Natural killer cell (primary cell): Measurements from ENCODE around the gene ODC1. TPM values are rescaled to one million over a fixed set of nuclear protein-coding genes. Genes with fewer than 3 reads are reported as not detected.

Source experiments
- ATAC-seq, 3 donors: fragments of 150-1000 bp in 2 of 3; fragments of 200-7000 bp in 1 of 3; cut with Tn5 transposase; 1 replicate in 1 of 3; 2 replicates in 2 of 3; pipeline ENCODE4 v1.10.0; 2021; ENCODE audit warnings: mild to moderate bottlenecking in 2 of 3, moderate library complexity in 2 of 3
- DNase-seq, 2 donors: peaks; one replicate each; pipeline versions ENCODE4 v3.0.0 to v3.0.0-alpha.2; 2013 to 2021; ENCODE audit warnings: mixed read lengths in 1 of 2
- H3K27ac ChIP-seq: one replicate; pipeline ENCODE4 v1.5.1; 2013; ENCODE audit warnings: mild to moderate bottlenecking, low read length
- H3K27me3 ChIP-seq: one replicate; pipeline ENCODE4 v1.6.1; 2013; ENCODE audit warnings: low read length; ENCODE audit not compliant: control insufficient read depth, insufficient read depth
- H3K36me3 ChIP-seq: one replicate; pipeline ENCODE4 v1.6.1; 2013; ENCODE audit warnings: low read length; ENCODE audit not compliant: control insufficient read depth, insufficient read depth
- H3K4me1 ChIP-seq: one replicate; pipeline ENCODE4 v1.6.1; 2013; ENCODE audit warnings: low read length; ENCODE audit not compliant: control insufficient read depth, insufficient read depth
- H3K4me3 ChIP-seq: one replicate; pipeline ENCODE4 v1.5.1; 2013; ENCODE audit warnings: low read length
- H3K9me3 ChIP-seq: one replicate; pipeline ENCODE4 v1.6.1; 2013; ENCODE audit warnings: low read length; ENCODE audit not compliant: control insufficient read depth, insufficient read depth
- H3K27ac Mint-ChIP-seq, 2 donors: one replicate each; pipeline ENCODE4 v1.8.0; 2022; ENCODE audit warnings: mild to moderate bottlenecking in 2 of 2, mixed read lengths in 2 of 2, moderate library complexity in 1 of 2
- H3K27me3 Mint-ChIP-seq, 2 donors: one replicate each; pipeline ENCODE4 v1.8.0; 2022; ENCODE audit warnings: low read depth in 2 of 2, mixed read lengths in 2 of 2
- H3K36me3 Mint-ChIP-seq: one replicate; pipeline ENCODE4 v1.8.0; 2022; ENCODE audit warnings: mixed read lengths
- H3K4me1 Mint-ChIP-seq, 2 donors: one replicate each; pipeline ENCODE4 v1.8.0; 2022; ENCODE audit warnings: mixed read lengths in 2 of 2
- H3K4me3 Mint-ChIP-seq: one replicate; pipeline ENCODE4 v1.8.0; 2022; ENCODE audit warnings: mild to moderate bottlenecking, moderate library complexity, mixed read lengths
- H3K9me3 Mint-ChIP-seq, 2 donors: one replicate each; pipeline ENCODE4 v1.8.0; 2022; ENCODE audit warnings: mixed read lengths in 2 of 2
- WGBS: methylation state at CpG from one replicate; pipeline ENCODE4 v1.1.7; 2013; ENCODE audit warnings: missing lambda C conversion rate; ENCODE audit not compliant: insufficient coverage; 5-methylcytosine and 5-hydroxymethylcytosine counted together
- intact Hi-C: fragments of 100-400 bp; cut with micrococcal nuclease; formaldehyde crosslinking; loops from one replicate; pipeline ENCODE4 v1.14.2; 2022
- total RNA-seq, 4 donors: library from RNA; stranded (reverse); fragments of 120-200 nt in 1 of 4; gene quantifications; one replicate each; pipeline versions ENCODE4 v1.2.3 to v1.2.4, GENCODE V29; 2013 to 2022
- TF ChIP-seq, protein P1 (sequence below): fragments of 200-600 bp; IDR thresholded peaks from one replicate; pipeline ENCODE4 v1.8.0; 2022; ENCODE audit warnings: antibody characterized with exemption

ODC1 gene
- total RNA-seq, 3 donors from 2014 or later (not counting 1 experiment from before 2014, with no cell fraction given) = 38.7 to 85.4 (median 43.8) TPM

DNA sequence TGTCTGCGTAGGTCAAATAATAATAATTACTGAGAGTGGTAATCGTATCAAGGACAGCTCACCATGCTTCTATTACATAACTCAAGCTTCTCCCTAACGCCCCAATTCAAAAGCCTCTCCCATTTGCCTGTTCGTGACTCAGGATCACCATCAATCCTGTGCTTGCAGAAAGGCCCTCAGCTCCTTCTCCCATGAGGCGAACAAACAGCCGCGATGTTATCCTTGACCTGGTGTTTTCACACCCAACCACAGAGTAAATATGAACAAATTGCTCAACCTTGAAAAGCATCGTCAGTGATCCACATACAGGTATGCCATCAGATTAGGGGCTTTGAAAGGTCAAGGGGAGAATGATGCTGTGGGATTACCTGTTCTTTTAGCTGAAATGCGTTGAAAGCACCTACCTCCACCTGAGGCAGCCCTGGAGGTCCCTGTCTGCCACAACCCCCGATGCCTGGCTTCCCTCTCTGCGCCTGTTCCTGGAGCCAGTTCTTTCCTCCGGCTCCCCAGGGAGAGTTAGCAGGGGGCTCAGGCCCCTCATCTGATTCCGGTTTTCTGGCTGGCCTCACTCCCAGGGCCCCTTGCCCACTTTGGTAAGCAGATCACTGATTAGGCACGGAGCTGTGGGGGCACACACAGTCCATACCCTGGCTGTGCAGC lies 39.1 kb upstream of the ODC1 start:
- H3K4me3 Mint-ChIP-seq = peak overlapping the region; percentile 31
- H3K27ac ChIP-seq = peak overlapping the region; percentile 30

DNA sequence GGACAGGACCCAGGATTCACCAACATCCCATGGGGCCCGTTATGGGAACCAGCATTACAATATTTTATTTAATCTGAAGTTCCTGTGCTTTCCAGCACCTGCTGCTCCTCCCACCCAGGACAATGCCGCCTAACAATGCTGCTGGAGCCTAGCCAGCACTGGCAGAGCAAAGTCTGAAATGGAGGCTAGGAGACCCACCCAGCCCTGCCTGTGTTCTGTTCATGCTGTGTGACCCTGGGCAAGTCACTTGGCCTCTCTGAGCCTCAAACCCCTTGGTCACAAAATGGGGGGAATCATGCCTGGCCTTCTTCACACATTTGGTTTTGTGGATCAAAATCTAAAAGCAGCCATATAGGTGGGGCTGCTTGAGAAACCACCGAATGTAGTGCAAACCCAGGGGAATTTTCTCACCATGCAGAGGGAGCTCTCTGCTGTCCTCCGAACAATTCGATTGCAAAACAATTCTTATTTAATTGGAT lies 38.5 kb upstream of the ODC1 start:
- Histone ChIP-seq H3K36me3 (no peaks in the 10 kb centered on the region), H3K27ac (no peak overlapping the region), H3K9me3 (peaks cover 11% of the 10 kb centered on the region), H3K27me3 (no peaks in the 10 kb centered on the region), H3K4me1 (peaks cover 5% of the 10 kb centered on the region), H3K4me3 (no peak overlapping the region)
- WGBS = 77% methylated on average over 5 of the region's 5 CpGs
- Mint-ChIP-seq H3K4me1 (peaks cover 21 to 26% of the 10 kb centered on the region in 2 donors), H3K27me3 (no peaks in the 10 kb centered on the region), H3K9me3 (peaks cover 0 to 2% of the 10 kb centered on the region in 2 donors), H3K36me3 (no peaks in the 10 kb centered on the region), H3K4me3 (no peak overlapping the region), H3K27ac (peak overlapping the region; percentile 0 to 67)
- ATAC-seq (peak in 2 of 3 donors; percentile 60 to 69), DNase-seq (no peak)
- intact Hi-C loops = no loop called here
- TF ChIP-seq, protein P1, sequence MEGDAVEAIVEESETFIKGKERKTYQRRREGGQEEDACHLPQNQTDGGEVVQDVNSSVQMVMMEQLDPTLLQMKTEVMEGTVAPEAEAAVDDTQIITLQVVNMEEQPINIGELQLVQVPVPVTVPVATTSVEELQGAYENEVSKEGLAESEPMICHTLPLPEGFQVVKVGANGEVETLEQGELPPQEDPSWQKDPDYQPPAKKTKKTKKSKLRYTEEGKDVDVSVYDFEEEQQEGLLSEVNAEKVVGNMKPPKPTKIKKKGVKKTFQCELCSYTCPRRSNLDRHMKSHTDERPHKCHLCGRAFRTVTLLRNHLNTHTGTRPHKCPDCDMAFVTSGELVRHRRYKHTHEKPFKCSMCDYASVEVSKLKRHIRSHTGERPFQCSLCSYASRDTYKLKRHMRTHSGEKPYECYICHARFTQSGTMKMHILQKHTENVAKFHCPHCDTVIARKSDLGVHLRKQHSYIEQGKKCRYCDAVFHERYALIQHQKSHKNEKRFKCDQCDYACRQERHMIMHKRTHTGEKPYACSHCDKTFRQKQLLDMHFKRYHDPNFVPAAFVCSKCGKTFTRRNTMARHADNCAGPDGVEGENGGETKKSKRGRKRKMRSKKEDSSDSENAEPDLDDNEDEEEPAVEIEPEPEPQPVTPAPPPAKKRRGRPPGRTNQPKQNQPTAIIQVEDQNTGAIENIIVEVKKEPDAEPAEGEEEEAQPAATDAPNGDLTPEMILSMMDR = no peak

More for the DNA sequence above, 39.1 kb upstream of the ODC1 start:
- Mint-ChIP-seq H3K4me1 (peaks cover 21 to 26% of the 10 kb centered on the region in 2 donors), H3K27ac (peak overlapping the region; percentile 0 to 67), H3K27me3 (no peaks in the 10 kb centered on the region), H3K9me3 (peaks cover 0 to 2% of the 10 kb centered on the region in 2 donors), H3K36me3 (no peaks in the 10 kb centered on the region)
- DNase-seq (no peak), ATAC-seq (peak; percentile 14 to 44 (median 15))
- no peak overlapping the region for H3K4me3 ChIP-seq
- no peaks in the 10 kb centered on the region for H3K27me3 ChIP-seq
- H3K4me1 ChIP-seq = peaks cover 5% of the 10 kb centered on the region
- TF ChIP-seq, protein P1 = no peak
- 82% methylated on average over 12 of the region's 14 CpGs for WGBS
- H3K36me3 ChIP-seq = no peaks in the 10 kb centered on the region
- H3K9me3 ChIP-seq = peaks cover 11% of the 10 kb centered on the region
- intact Hi-C loops = no loop called here

DNA sequence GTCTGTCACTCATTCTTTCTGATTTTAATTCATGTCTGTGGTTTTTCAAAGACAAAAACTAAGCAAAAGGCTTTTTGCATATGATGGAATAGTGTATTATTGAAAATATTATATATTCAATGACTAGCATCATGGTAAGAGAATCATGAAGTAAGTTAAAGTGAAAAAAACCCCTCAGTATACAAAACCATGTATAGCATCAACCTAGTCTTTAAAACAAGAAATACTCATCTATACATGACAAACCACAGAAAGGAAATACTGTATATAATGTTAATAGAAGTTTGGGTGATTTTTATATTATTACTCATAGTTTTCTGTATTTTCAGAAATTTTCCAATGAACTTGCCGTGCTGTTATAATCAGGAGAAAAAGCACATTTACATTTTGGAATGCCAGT lies 38.0 kb upstream of the ODC1 start:
- intact Hi-C loops = no loop called here
- WGBS = 77% methylated on average over 1 of the region's 1 CpG
- no peak overlapping the region for H3K4me3 Mint-ChIP-seq
- H3K27me3 Mint-ChIP-seq = no peaks in the 10 kb centered on the region
- TF ChIP-seq, protein P1 = no peak
- H3K9me3 Mint-ChIP-seq = peaks cover 0 to 2% of the 10 kb centered on the region in 2 donors
- Histone ChIP-seq H3K36me3 (no peaks in the 10 kb centered on the region), H3K9me3 (peaks cover 11% of the 10 kb centered on the region), H3K4me3 (no peak overlapping the region), H3K27ac (no peak overlapping the region), H3K27me3 (no peaks in the 10 kb centered on the region), H3K4me1 (peaks cover 5% of the 10 kb centered on the region)
- no peak for ATAC-seq
- peaks cover 21 to 26% of the 10 kb centered on the region in 2 donors for H3K4me1 Mint-ChIP-seq
- no peak overlapping the region for H3K27ac Mint-ChIP-seq
- no peak for DNase-seq
- no peaks in the 10 kb centered on the region for H3K36me3 Mint-ChIP-seq
